A549 (cell line): Measurements from ENCODE around the gene NPM3. TPM values are rescaled to one million over a fixed set of nuclear protein-coding genes. Genes with fewer than 3 reads are reported as not detected.
A peak's percentile ranks its signal among the peaks of the same experiment; 100 is the strongest.

Experiments used
- ATAC-seq, 2 experiments: fragments of 200-7000 bp in 1 of 2; fragments of >200 bp in 1 of 2; cut with Nextera tagmentation in 1 of 2; cut with Tn5 transposase in 1 of 2; 3 replicates each; pipeline versions ENCODE4 v1.8.0 to v1.9.1; 2018 to 2020; ENCODE audit warnings: mild to moderate bottlenecking in 1 of 2, moderate library complexity in 1 of 2
- CTCF ChIA-PET: fragments of 300-600 bp; sonication (Branson Sonifier 250); formaldehyde crosslinking; extraction: SDS; loops from one replicate; lab custom pipeline; 2021; ENCODE audit warnings: antibody characterized with exemption, inconsistent platforms; lab: Yijun Ruan, JAX
- POLR2A ChIA-PET: fragments of 350-600 bp; formaldehyde crosslinking; extraction: SDS; loops from one replicate; lab custom pipeline; 2021; ENCODE audit warnings: antibody characterized with exemption, inconsistent platforms; lab: Yijun Ruan, JAX
- DNase-seq, 2 experiments: peaks; one replicate each; pipeline versions ENCODE4 v3.0.0 to v3.0.0-alpha.2; 2011 to 2016; ENCODE audit warnings: low read depth in 1 of 2, low spot score in 1 of 2
- FAIRE-seq: peaks from 2 replicates; lab custom pipeline; 2011; peaks lifted over from hg19 to GRCh38; lab: Jason Lieb, UNC
- H3K27ac ChIP-seq, 2 experiments: fragments of >200 bp; sonication (Bioruptor Twin); formaldehyde crosslinking; 3 replicates each; pipeline ENCODE4 v1.5.1; 2016 to 2017
- H3K4me1 ChIP-seq: fragments of >200 bp; sonication (Bioruptor Twin); formaldehyde crosslinking; 3 replicates; pipeline ENCODE4 v1.6.1; 2016
- H3K4me2 ChIP-seq: fragments of >200 bp; sonication (Bioruptor Twin); formaldehyde crosslinking; 3 replicates; pipeline ENCODE4 v1.6.1; 2016
- H3K4me3 ChIP-seq: fragments of >200 bp; sonication (Bioruptor Twin); formaldehyde crosslinking; 3 replicates; pipeline ENCODE4 v1.5.1; 2016
- H3K9me3 ChIP-seq: fragments of >200 bp; sonication (Bioruptor Twin); formaldehyde crosslinking; 3 replicates; pipeline ENCODE4 v1.6.1; 2016
- ATOH8 ChIP-seq: fragments of 250-450 bp; sonication (Bioruptor Pico); IDR thresholded peaks from 2 replicates; pipeline ENCODE4 v1.5.0; 2020; ENCODE audit warnings: low read depth, mild to moderate bottlenecking, moderate library complexity
- BHLHE40 ChIP-seq: IDR thresholded peaks from 2 replicates; pipeline ENCODE4 v1.6.1; 2012; ENCODE audit warnings: low read depth, low read length, inconsistent platforms
- CBX2 ChIP-seq: fragments of 200-600 bp; sonication (generic); IDR thresholded peaks from 2 replicates; pipeline ENCODE4 v1.6.1; 2016; ENCODE audit warnings: low read depth, mild to moderate bottlenecking, borderline replicate concordance
- CHD2 ChIP-seq: fragments of 150-350 bp; IDR thresholded peaks from 2 replicates; pipeline ENCODE4 v1.6.1; 2014; ENCODE audit warnings: low read length; ENCODE audit not compliant: partially characterized antibody
- EHMT2 ChIP-seq: fragments of 200-600 bp; sonication (generic); IDR thresholded peaks from 2 replicates; pipeline ENCODE4 v1.6.1; 2016; ENCODE audit warnings: antibody characterized with exemption, low read depth, mild to moderate bottlenecking, moderate library complexity
- ESRRA ChIP-seq: fragments of 150-350 bp; IDR thresholded peaks from 2 replicates; pipeline ENCODE4 v1.6.1; 2014; ENCODE audit warnings: mild to moderate bottlenecking, low read length, borderline replicate concordance
- FOSB ChIP-seq: fragments of 250-450 bp; sonication (Bioruptor Pico); IDR thresholded peaks from 2 replicates; pipeline ENCODE4 v1.5.0; 2020; ENCODE audit warnings: mild to moderate bottlenecking, moderate library complexity
- FOSL2 ChIP-seq, 2 experiments: fragments of 450-650 bp in 1 of 2; fragments of >200 bp in 1 of 2; sonication (Bioruptor Twin) in 1 of 2; formaldehyde crosslinking; IDR thresholded peaks; 2 replicates each; pipeline versions ENCODE4 v1.5.0 to v1.6.1; 2016 to 2020; ENCODE audit warnings: mild to moderate bottlenecking in 1 of 2, moderate library complexity in 1 of 2
- HDAC2 ChIP-seq: fragments of 200-600 bp; sonication (generic); IDR thresholded peaks from 2 replicates; pipeline ENCODE4 v1.6.1; 2016
- HES2 ChIP-seq: fragments of >200 bp; sonication (Bioruptor Twin); formaldehyde crosslinking; IDR thresholded peaks from 2 replicates; pipeline ENCODE4 v1.6.1; 2016
- HMGXB4 ChIP-seq: fragments of 250-450 bp; sonication (Bioruptor Pico); IDR thresholded peaks from 2 replicates; pipeline ENCODE4 v1.5.0; 2021; ENCODE audit warnings: mild to moderate bottlenecking, moderate library complexity, borderline replicate concordance
- HOXA7 ChIP-seq: fragments of 250-450 bp; sonication (Bioruptor Pico); IDR thresholded peaks from 2 replicates; pipeline ENCODE4 v1.5.0; 2020; ENCODE audit warnings: mild to moderate bottlenecking, moderate library complexity
- HOXB5 ChIP-seq: fragments of 250-450 bp; sonication (Bioruptor Pico); IDR thresholded peaks from 2 replicates; pipeline ENCODE4 v1.5.0; 2020; ENCODE audit warnings: mild to moderate bottlenecking, moderate library complexity
- JUN ChIP-seq, 2 experiments: fragments of >200 bp; sonication (Bioruptor Twin); formaldehyde crosslinking; IDR thresholded peaks; 2 replicates in 1 of 2; 3 replicates in 1 of 2; pipeline ENCODE4 v1.6.1; 2016 to 2017
- JUNB ChIP-seq: fragments of >200 bp; sonication (Bioruptor Twin); formaldehyde crosslinking; IDR thresholded peaks from 2 replicates; pipeline ENCODE4 v1.6.1; 2016
- KDM5A ChIP-seq: fragments of 200-600 bp; sonication (generic); IDR thresholded peaks from 2 replicates; pipeline ENCODE4 v1.6.1; 2016; ENCODE audit warnings: antibody characterized with exemption, mild to moderate bottlenecking
- NFE2L2 ChIP-seq: fragments of 150-350 bp; conservative IDR thresholded peaks from 2 replicates; pipeline ENCODE4 v1.6.1; 2014; ENCODE audit warnings: low read length
- NPAS2 ChIP-seq: fragments of 250-450 bp; sonication (Bioruptor Pico); IDR thresholded peaks from 2 replicates; pipeline ENCODE4 v1.8.0; 2022; ENCODE audit warnings: mild to moderate bottlenecking, moderate library complexity, borderline replicate concordance
- PBX3 ChIP-seq: IDR thresholded peaks from 2 replicates; pipeline ENCODE4 v1.6.1; 2012
- POLR2A ChIP-seq: IDR thresholded peaks from 2 replicates; pipeline ENCODE4 v1.6.1; 2012; ENCODE audit warnings: mild to moderate bottlenecking, low read length
- REST ChIP-seq: fragments of 200-600 bp; sonication (generic); IDR thresholded peaks from 2 replicates; pipeline ENCODE4 v1.6.1; 2016; ENCODE audit warnings: antibody characterized with exemption, mild to moderate bottlenecking, moderate library complexity
- RFX5 ChIP-seq: fragments of 450-650 bp; IDR thresholded peaks from 2 replicates; pipeline ENCODE4 v1.7.1; 2014; ENCODE audit warnings: antibody characterized with exemption, mild to moderate bottlenecking, moderate library complexity
- RNF2 ChIP-seq: fragments of 200-600 bp; sonication (generic); IDR thresholded peaks from 2 replicates; pipeline ENCODE4 v1.6.1; 2016; ENCODE audit warnings: low read depth, mild to moderate bottlenecking, antibody characterized with exemption, moderate library complexity, borderline replicate concordance
- ZFP36 ChIP-seq: fragments of 450-650 bp; IDR thresholded peaks from 2 replicates; pipeline ENCODE4 v1.6.1; 2014; ENCODE audit warnings: borderline replicate concordance; ENCODE audit not compliant: partially characterized antibody
- ZNF302 ChIP-seq: fragments of 250-450 bp; sonication (Bioruptor Pico); IDR thresholded peaks from 2 replicates; pipeline ENCODE4 v1.9.0; 2021; ENCODE audit warnings: inconsistent platforms, mild to moderate bottlenecking, moderate library complexity
- WGBS: methylation state at CpG from one replicate; pipeline ENCODE4 v1.1.6; 2017; ENCODE audit errors: missing lambda C conversion rate; 5-methylcytosine and 5-hydroxymethylcytosine counted together
- polyA plus RNA-seq, 4 experiments: library from polyadenylated mRNA; depleted of rRNA in 3 of 4; stranded (reverse); fragments of >200 nt; fragmentation: RNase III in 1 of 4; extraction: RNeasy Plus Mini Kit Qiagen cat#74134 plus additional on column Dnase treatment in 1 of 4; gene quantifications; 2 replicates in 3 of 4; 3 replicates in 1 of 4; pipeline ENCODE4 v1.2.3, GENCODE V29; 2011 to 2017

Gene NPM3
- polyA plus RNA-seq, 2 of the 4 experiments (the other 2 are of a cell fraction): 41.5 to 96.3 TPM

- TF ChIP-seq HMGXB4 (CRISPR knock-in tag): no peak
- TF ChIP-seq FOSL2 (IDR thresholded peaks at IDR 0.05): no peak
- TF ChIP-seq FOSL2 (CRISPR knock-in tag; IDR thresholded peaks at IDR 0.05): no peak
- no peak for TF ChIP-seq RNF2
- TF ChIP-seq HOXA7 (CRISPR knock-in tag): no peak
- TF ChIP-seq HDAC2: no peak
- no peak for TF ChIP-seq BHLHE40
- no peak for TF ChIP-seq EHMT2
- TF ChIP-seq NPAS2 (CRISPR knock-in tag): no peak
- no peak for TF ChIP-seq ATOH8 (CRISPR knock-in tag)
- no peak for TF ChIP-seq NFE2L2
- no peak for TF ChIP-seq PBX3
- TF ChIP-seq JUN (IDR thresholded peaks at IDR 0.05): no peak
Observed at GRCh38 chr10:101771380-101771779, 11.9 kb downstream of the NPM3 start (continued).

- no peak for FAIRE-seq
- Histone ChIP-seq H3K4me3 (no peak overlapping the region), H3K27ac (no peak overlapping the region), H3K4me1 (no peaks in the 10 kb centered on the region), H3K9me3 (no peaks in the 10 kb centered on the region), H3K4me2 (no peak overlapping the region)
- DNase-seq: no peak
- no peak for TF ChIP-seq RFX5
- TF ChIP-seq ZNF302: no peak
- TF ChIP-seq HES2: no peak
- TF ChIP-seq KDM5A: no peak
- TF ChIP-seq HDAC2: no peak
- no peak for ATAC-seq
- POLR2A ChIA-PET: no interaction called here
- CTCF ChIA-PET: interaction anchor here (0.6 to 9.1 kb wide), 4 partner anchors 9 to 556 kb away, joined by 3 to 102 read pairs (median 4); no protein-coding TSS in a partner anchor
- WGBS: 77% methylated on average over 41 of the region's 41 CpGs
Observed at GRCh38 chr10:101770331-101771215, 12.7 kb downstream of the NPM3 start.

- CTCF ChIA-PET: interaction anchor here (0.6 to 9.1 kb wide), 4 partner anchors 10 to 555 kb away, joined by 3 to 102 read pairs (median 3); no protein-coding TSS in a partner anchor
- no peak overlapping the region for H3K4me2 ChIP-seq
- peak in 1 of 2 experiments; percentile 38; a peak in 1 of 6 replicates for ATAC-seq
- DNase-seq: no peak
- no peak for FAIRE-seq
- H3K27ac ChIP-seq: no peak overlapping the region
- H3K9me3 ChIP-seq: no peaks in the 10 kb centered on the region
- no peaks in the 10 kb centered on the region for H3K4me1 ChIP-seq
- POLR2A ChIA-PET: no interaction called here
- WGBS: 76% methylated on average over 4 of the region's 5 CpGs
- no peak overlapping the region for H3K4me3 ChIP-seq
- no peak for TF ChIP-seq HOXB5 (CRISPR knock-in tag)
- TF ChIP-seq POLR2A: no peak
- TF ChIP-seq ESRRA: no peak
- TF ChIP-seq HOXA7 (CRISPR knock-in tag): no peak
- TF ChIP-seq CBX2: no peak
- no peak for TF ChIP-seq JUNB
- TF ChIP-seq ZFP36: no peak
- no peak for TF ChIP-seq NFE2L2
- no peak for TF ChIP-seq ATOH8 (CRISPR knock-in tag)
- no peak for TF ChIP-seq RFX5
- TF ChIP-seq FOSB (CRISPR knock-in tag): no peak
- no peak for TF ChIP-seq CHD2
- TF ChIP-seq REST: no peak
- TF ChIP-seq JUN (IDR thresholded peaks at IDR 0.05): no peak
Observed at GRCh38 chr10:101769541-101770180, 13.6 kb downstream of the NPM3 start.
